Stromal cell of bone marrow (primary cell): ENCODE measurements around the gene CALY.

Experiments
- DNase-seq: peaks from one replicate; pipeline ENCODE4 v3.0.0-alpha.2; 2012; ENCODE audit warnings: low read depth

CALY gene

GRCh38 chr10:133366130-133366478 is 29.4 kb upstream of the CALY start:
- DNase-seq = no peak

- DNase-seq = no peak
These were observed 28.9 kb upstream of the CALY start for GRCh38 chr10:133365461-133366129.

- DNase-seq = no peak
These were observed 28.1 kb upstream of the CALY start for GRCh38 chr10:133364645-133365431.

GRCh38 chr10:133362846-133363245 is 26.1 kb upstream of the CALY start:
- DNase-seq = no peak

GRCh38 chr10:133361773-133362441 is 25.2 kb upstream of the CALY start:
- no peak for DNase-seq

GRCh38 chr10:133361227-133361626 is 24.5 kb upstream of the CALY start:
- no peak for DNase-seq

GRCh38 chr10:133359972-133360610 is 23.4 kb upstream of the CALY start:
- no peak for DNase-seq

- no peak for DNase-seq
These were observed 22.9 kb upstream of the CALY start for GRCh38 chr10:133359554-133359971.

GRCh38 chr10:133358925-133359310 is 22.2 kb upstream of the CALY start:
- DNase-seq = no peak

GRCh38 chr10:133358162-133358924 is 21.6 kb upstream of the CALY start:
- no peak for DNase-seq

- no peak for DNase-seq
These were observed 20.8 kb upstream of the CALY start, which contains the start of gene FUOM for GRCh38 chr10:133357285-133358161. FUOM (minus strand) TSS chr10:133358019; CDS start chr10:133358007, 12 bp downstream.

GRCh38 chr10:133356549-133357284 is 20.0 kb upstream of the CALY start:
- no peak for DNase-seq

- no peak for DNase-seq
These were observed 19.3 kb upstream of the CALY start for GRCh38 chr10:133355991-133356390.

- no peak for DNase-seq
These were observed 18.6 kb upstream of the CALY start for GRCh38 chr10:133355266-133355665.

GRCh38 chr10:133354672-133355240 is 18.1 kb upstream of the CALY start:
- DNase-seq = no peak

- DNase-seq = no peak
These were observed 17.4 kb upstream of the CALY start for GRCh38 chr10:133353988-133354605.

- DNase-seq = no peak
These were observed 16.7 kb upstream of the CALY start for GRCh38 chr10:133353202-133353959.
